SKM-1 (cell line): ENCODE measurements around the gene DSPP.

Experiments used
- DNase-seq: peaks from one replicate; lab custom pipeline; 2025; ENCODE audit not compliant: unreplicated experiment; lab: John Stamatoyannopoulos, UW

DSPP gene

GRCh38 chr4:87624698-87625097 is 16.4 kb downstream of the DSPP start:
- peak; percentile 26 for DNase-seq

DNA sequence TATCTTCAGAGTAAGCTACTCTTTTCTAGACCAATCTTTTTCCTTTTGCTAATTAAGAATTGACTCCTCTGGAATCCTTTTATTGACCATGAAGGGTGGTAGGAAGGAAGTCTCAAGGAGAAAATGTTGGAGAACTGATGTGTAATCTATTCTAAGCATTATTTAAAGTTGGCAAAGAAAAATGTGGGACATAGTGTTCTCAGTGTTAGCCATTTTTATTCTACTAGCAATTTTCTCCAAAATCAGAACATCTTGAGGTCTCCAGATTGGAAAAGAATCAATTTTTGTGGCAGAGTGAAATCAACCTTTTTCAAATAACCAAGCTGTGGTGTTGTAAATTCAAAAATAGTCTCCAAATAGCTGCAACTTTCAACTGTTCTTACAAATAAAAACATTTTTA is 23.3 kb downstream of the DSPP start:
- no peak for DNase-seq

DNA sequence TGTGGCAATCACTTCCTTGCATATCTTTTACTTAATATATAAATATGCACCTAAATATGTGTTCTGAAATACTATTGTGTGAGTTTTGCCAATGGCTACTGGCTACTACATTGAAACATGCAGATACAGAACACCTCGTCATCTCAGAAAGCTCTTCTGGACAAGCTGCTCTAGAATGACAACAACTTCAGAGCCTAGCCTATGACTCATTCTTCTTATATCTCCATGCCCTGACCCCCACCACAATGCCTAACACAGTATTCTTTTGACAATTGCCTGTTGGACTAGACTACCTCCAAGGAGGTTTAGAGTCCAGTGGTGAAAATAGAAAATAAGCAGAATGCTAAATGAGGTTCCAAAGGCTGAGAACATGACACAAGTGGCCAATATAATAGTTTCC is 24.1 kb downstream of the DSPP start:
- DNase-seq = no peak

DNA sequence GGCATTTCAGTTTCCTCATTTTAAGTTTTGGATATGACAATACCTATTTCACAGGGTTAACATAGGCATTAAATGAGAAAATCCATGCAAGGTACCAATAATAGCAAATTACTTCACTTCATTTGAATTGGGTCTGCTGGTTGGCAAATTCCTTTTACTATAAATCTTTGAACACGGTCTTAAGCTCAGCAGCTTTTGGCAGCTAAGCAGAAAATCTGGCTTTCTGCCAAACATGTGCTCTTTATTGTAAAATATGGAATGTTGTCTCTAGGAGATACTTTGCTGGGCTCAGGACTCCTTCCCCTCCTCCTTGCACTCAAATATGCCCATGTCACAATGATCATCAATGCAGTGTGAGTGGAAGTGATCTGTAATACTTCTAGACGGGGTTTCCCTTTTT is 24.9 kb downstream of the DSPP start:
- DNase-seq = no peak

- DNase-seq = no peak
Observed at GRCh38 chr4:87644286-87644685, 36.0 kb downstream of the DSPP start.

GRCh38 chr4:87649980-87650379 is 41.7 kb downstream of the DSPP start, which contains the start of gene DMP1:
TSS of gene DMP1 (plus strand) at chr4:87650280. CDS start at chr4:87656493, 6,213 bp downstream.
- no peak for DNase-seq

- no peak for DNase-seq
Observed at GRCh38 chr4:87650938-87651337, 42.6 kb downstream of the DSPP start.

GRCh38 chr4:87651941-87652340 is 43.6 kb downstream of the DSPP start:
- DNase-seq = no peak

DNA sequence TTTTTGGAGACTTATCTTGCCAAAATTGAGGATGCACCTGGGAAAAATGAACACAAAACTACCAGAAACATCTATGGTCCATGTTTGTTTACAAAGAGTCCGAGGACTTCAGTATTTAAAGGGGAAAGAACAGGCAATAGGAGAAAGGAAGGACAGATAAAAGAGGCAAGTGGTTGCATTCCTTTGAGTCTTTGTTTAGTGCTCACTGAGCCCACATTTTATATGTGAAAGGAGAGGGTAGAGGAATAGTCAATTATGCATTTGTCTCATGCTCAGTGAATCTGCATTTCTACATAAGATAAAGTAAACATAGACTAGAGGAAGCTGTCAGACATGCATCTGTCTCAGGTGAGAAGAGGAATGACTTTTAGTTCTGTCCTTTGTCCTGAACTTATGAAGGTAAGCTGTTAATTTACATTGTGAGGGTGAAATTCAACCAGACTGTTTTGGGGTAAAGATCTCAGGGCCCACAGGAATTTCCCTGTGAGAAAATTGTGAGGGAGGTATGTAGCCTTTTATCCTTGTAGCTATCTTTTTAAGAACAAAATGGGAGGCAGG is 46.2 kb downstream of the DSPP start:
- DNase-seq = no peak

- DNase-seq = no peak
Observed at GRCh38 chr4:87657525-87657924, 49.2 kb downstream of the DSPP start.

DNA sequence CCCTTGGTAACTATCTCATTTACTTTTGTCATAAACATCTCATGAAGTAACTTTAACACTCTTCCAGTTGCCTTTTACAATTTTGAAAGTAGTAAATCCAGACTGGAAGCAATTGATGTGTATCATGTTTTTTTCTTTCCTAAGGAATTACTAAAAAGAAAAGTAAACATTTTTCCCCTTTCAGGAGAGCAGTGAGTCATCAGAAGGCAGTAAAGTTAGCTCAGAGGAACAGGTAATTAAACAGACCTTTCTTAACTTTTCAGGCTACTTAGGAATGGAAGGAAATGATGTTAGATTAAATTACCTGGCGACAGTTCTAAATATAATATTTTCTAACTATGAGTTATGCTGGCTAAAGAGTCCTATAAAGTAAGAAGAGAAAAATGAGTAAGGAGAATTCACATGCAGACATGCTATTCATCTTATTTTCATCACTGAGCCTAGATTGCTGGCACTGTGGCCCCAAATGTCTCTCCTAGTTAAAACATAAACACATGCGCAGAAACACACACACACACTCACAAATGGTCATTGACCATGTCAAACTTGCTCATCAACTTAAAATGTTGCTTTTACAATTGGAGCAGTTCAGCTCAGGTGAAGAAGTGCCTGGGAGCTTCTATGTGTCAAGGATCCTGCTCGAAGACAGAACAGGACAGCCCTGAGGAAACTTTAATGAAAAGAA is 51.1 kb downstream of the DSPP start:
- no peak for DNase-seq

GRCh38 chr4:87662871-87663270 is 54.5 kb downstream of the DSPP start:
- DNase-seq = no peak
